Stimulated activated naive B cell treated with anti-CD40 and anti-IgM and Interleukin-4, amounts not matched to agents 10 μg/mL and 1 μg/mL and 100 μg/mL, for 72 hours (primary cell): ENCODE measurements around the gene NMT2.

Source experiments
- ATAC-seq, 2 donors: fragments of 150-1000 bp; cut with Tn5 transposase; replicated peaks; 2 replicates each; pipeline ENCODE4 v1.10.0; 2021; ENCODE audit warnings: moderate library complexity in 1 of 2
- DNase-seq: peaks from one replicate; pipeline ENCODE4 v3.0.0; 2021
- H3K27ac Mint-ChIP-seq: one replicate; pipeline ENCODE4 v1.8.0; 2022; ENCODE audit warnings: mild to moderate bottlenecking, mixed read lengths
- H3K27me3 Mint-ChIP-seq, 2 donors: one replicate each; pipeline ENCODE4 v1.8.0; 2022; ENCODE audit warnings: mixed read lengths in 2 of 2
- H3K36me3 Mint-ChIP-seq, 2 donors: one replicate each; pipeline ENCODE4 v1.8.0; 2022; ENCODE audit warnings: mixed read lengths in 2 of 2, mild to moderate bottlenecking in 1 of 2
- H3K4me1 Mint-ChIP-seq, 2 donors: one replicate each; pipeline ENCODE4 v1.8.0; 2022; ENCODE audit warnings: mixed read lengths in 2 of 2, mild to moderate bottlenecking in 1 of 2
- H3K4me3 Mint-ChIP-seq, 2 donors: one replicate each; pipeline ENCODE4 v1.8.0; 2022; ENCODE audit warnings: mild to moderate bottlenecking in 2 of 2, mixed read lengths in 2 of 2, moderate library complexity in 1 of 2
- H3K9me3 Mint-ChIP-seq, 2 donors: one replicate each; pipeline ENCODE4 v1.8.0; 2022; ENCODE audit warnings: mixed read lengths in 2 of 2, mild to moderate bottlenecking in 1 of 2

Gene NMT2

GRCh38 chr10:15072358-15072757 is 96.1 kb downstream of the NMT2 start:
- no peak overlapping the region for H3K27ac Mint-ChIP-seq
- H3K36me3 Mint-ChIP-seq = peaks cover 0 to 6% of the 10 kb centered on the region in 2 donors
- DNase-seq = no peak
- peaks cover 0 to 11% of the 10 kb centered on the region in 2 donors for H3K27me3 Mint-ChIP-seq
- no peak overlapping the region for H3K4me3 Mint-ChIP-seq
- no peak for ATAC-seq
- H3K9me3 Mint-ChIP-seq = peaks cover 0 to 5% of the 10 kb centered on the region in 2 donors
- no peaks in the 10 kb centered on the region for H3K4me1 Mint-ChIP-seq

DNA sequence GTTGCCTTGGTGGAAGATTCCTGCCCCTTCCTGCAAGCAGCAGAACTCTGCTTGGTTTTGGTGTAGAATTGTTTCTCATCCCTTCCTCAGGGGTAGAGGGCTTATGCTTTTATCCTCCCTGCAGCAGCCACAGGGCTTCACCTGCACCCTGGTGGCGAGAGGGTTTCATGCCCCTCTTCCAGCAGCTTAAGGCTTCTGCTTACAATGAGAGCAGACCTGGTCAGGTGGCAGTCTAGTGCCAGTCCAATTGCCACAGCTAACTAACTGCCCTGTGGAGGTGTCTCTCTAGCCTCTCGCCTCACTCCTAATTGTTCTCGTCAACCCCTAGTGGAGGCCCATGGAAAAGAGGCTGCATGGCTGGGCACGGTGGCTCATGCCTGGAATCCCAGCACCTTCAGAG is 99.3 kb downstream of the NMT2 start:
- DNase-seq = no peak
- H3K9me3 Mint-ChIP-seq = peaks cover 5 to 9% of the 10 kb centered on the region in 2 donors
- no peak overlapping the region for H3K4me3 Mint-ChIP-seq
- peaks cover 3 to 6% of the 10 kb centered on the region in 2 donors for H3K36me3 Mint-ChIP-seq
- no peaks in the 10 kb centered on the region for H3K4me1 Mint-ChIP-seq
- no peak for ATAC-seq
- H3K27ac Mint-ChIP-seq = no peak overlapping the region
- peaks cover 11 to 19% of the 10 kb centered on the region in 2 donors for H3K27me3 Mint-ChIP-seq

DNA sequence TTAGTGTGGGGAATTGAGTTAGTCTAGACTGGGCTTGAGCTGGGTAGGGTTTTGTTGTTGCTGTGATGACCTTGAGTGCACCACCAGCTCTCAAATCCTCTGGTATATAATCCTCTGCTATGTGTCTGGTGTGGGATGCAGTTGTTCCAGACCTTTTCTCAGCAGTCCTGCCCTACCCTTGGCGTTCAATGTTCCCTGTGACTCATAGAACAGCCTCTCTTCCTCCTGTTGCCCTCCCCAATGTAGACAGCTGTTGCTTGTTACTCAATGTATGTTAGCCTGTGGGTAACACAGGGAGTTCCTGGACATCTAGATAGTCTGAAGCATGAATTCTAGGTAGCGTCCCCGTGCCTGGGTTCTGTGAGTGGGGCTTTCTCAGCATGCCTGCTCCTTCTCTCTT is 99.7 kb downstream of the NMT2 start:
- Mint-ChIP-seq H3K27ac (no peak overlapping the region), H3K4me3 (no peak overlapping the region), H3K4me1 (no peaks in the 10 kb centered on the region), H3K9me3 (peaks cover 6 to 9% of the 10 kb centered on the region in 2 donors), H3K36me3 (peaks cover 3 to 6% of the 10 kb centered on the region in 2 donors), H3K27me3 (peaks cover 14 to 17% of the 10 kb centered on the region in 2 donors)
- ATAC-seq (no peak), DNase-seq (no peak)

DNA sequence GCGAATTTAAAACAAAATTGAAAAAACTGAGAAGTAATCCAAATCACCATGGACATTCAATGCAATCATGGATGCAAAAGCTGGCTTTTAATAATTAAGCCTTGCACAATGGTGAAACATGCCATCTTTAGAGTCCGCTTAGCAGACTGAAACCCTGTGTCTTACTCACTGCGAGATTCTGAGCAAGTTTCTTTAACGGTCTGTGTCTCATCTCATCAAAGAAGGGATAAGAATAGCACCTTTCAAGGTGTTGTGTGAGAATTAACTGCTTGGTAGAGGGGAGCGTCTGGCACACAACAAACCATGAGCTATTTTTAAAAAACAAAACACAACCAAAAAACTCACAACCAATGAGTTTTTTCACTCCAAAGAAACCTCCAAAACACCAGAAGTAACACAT is 101.3 kb downstream of the NMT2 start:
- ATAC-seq (no peak), DNase-seq (no peak)
- Mint-ChIP-seq H3K27me3 (peaks cover 14% of the 10 kb centered on the region in 2 donors), H3K9me3 (peaks cover 5 to 6% of the 10 kb centered on the region in 2 donors), H3K4me3 (no peak overlapping the region), H3K27ac (no peak overlapping the region), H3K36me3 (peaks cover under 1 to 3% of the 10 kb centered on the region in 2 donors), H3K4me1 (no peaks in the 10 kb centered on the region)

DNA sequence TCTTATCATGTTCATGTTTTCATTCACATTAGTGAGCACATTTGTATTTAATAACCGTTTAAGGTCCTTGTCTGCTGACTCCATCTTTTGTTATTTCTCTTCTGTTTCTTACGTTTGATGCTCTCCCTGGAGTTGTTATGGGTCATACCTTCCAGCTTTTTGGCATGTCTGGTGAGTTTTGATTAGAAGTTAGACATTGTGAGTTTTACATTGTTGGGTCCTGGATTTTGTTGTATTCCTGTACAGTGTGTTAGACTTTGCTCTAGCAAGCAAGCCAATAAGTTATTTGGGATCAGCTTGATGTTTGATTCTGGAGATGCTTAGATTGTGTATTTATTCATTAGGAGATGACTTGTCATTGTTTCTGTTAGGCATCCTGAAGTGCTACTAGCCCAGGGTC is 107.9 kb downstream of the NMT2 start:
- Mint-ChIP-seq H3K9me3 (peaks cover 13 to 14% of the 10 kb centered on the region in 2 donors), H3K27ac (no peak overlapping the region), H3K4me1 (no peaks in the 10 kb centered on the region), H3K27me3 (peaks cover 28 to 40% of the 10 kb centered on the region in 2 donors), H3K36me3 (peaks cover 7 to 13% of the 10 kb centered on the region in 2 donors), H3K4me3 (no peak overlapping the region)
- DNase-seq (no peak), ATAC-seq (no peak)

DNA sequence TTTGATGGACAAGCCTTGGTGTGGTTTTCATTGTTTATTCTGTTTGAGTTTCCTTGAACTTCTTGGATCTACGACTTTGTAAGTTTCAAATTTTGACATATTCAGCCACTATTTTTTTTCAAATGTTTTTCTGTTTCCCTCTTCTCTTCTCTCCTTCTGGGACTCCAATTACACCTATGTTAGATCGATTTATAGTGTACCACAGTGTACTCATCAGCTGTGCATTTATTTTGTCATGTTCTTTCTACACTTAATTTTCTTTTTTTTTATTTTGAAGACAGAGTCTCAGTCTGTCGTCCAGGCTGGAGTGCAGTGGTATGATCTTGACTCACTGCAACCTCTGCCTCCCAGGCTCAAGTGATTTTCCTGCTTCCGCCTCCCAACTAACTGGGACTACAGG is 108.6 kb downstream of the NMT2 start:
- Mint-ChIP-seq H3K4me1 (no peaks in the 10 kb centered on the region), H3K27ac (no peak overlapping the region), H3K9me3 (peaks cover 10% of the 10 kb centered on the region in 2 donors), H3K27me3 (peaks cover 22 to 37% of the 10 kb centered on the region in 2 donors), H3K4me3 (no peak overlapping the region), H3K36me3 (peaks cover 4 to 13% of the 10 kb centered on the region in 2 donors)
- no peak for ATAC-seq
- no peak for DNase-seq

DNA sequence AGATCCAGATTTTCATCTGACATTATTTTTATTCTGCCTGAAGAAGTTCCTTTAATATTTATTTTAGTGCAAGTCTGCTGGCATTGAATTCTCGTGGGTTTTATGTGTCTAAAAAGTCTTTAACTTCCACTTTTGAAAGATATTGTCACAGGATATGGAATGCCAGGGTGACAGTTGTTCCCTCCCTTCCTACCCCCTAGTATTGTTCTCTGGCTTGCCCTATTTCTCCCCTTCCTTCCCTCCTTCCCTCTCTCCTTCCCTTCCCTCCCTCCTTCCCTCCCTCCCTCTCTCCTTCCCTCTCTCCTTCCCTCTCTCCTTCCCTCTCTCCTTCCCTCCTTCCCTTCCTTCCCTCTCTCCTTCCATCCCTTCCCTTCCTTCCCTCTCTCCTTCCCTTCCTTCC is 109.8 kb downstream of the NMT2 start:
- no peak overlapping the region for H3K4me3 Mint-ChIP-seq
- H3K36me3 Mint-ChIP-seq = peaks cover 4 to 13% of the 10 kb centered on the region in 2 donors
- H3K4me1 Mint-ChIP-seq = no peaks in the 10 kb centered on the region
- H3K27ac Mint-ChIP-seq = no peak overlapping the region
- ATAC-seq (no peak), DNase-seq (no peak)
- peaks cover 8 to 10% of the 10 kb centered on the region in 2 donors for H3K9me3 Mint-ChIP-seq
- peaks cover 18 to 30% of the 10 kb centered on the region in 2 donors for H3K27me3 Mint-ChIP-seq
